ENCODE results near the gene KIAA1958. TPM values are rescaled to one million over a fixed set of nuclear protein-coding genes. Genes with fewer than 3 reads are reported as not detected.

Gene KIAA1958
- total RNA-seq, 2 donors from 2014 or later: 7.0 to 42.8 TPM

DNA sequence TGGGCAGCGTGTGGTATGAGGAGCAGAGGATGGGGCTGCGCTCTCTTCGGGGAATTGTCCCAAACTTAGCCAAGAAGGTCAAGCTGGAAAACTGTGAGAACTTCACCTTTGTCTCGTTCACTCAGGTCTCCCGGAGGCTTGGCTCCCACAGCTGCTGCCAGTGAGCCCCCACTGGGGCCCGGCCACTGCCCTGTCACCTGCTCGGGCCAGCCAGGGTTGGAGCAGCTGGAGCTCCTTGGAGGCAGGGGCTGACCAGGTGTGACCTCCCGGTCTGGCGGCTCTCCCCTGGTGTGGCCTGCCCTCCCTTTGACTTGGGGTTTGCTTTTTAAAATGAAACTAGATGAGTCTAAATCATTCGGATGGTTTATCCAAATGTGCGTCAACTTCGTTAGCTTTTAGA lies 173.3 kb downstream of the KIAA1958 start:
- DNase-seq (ENCODE audit: low spot score): no peak
- TF ChIP-seq, protein P1, sequence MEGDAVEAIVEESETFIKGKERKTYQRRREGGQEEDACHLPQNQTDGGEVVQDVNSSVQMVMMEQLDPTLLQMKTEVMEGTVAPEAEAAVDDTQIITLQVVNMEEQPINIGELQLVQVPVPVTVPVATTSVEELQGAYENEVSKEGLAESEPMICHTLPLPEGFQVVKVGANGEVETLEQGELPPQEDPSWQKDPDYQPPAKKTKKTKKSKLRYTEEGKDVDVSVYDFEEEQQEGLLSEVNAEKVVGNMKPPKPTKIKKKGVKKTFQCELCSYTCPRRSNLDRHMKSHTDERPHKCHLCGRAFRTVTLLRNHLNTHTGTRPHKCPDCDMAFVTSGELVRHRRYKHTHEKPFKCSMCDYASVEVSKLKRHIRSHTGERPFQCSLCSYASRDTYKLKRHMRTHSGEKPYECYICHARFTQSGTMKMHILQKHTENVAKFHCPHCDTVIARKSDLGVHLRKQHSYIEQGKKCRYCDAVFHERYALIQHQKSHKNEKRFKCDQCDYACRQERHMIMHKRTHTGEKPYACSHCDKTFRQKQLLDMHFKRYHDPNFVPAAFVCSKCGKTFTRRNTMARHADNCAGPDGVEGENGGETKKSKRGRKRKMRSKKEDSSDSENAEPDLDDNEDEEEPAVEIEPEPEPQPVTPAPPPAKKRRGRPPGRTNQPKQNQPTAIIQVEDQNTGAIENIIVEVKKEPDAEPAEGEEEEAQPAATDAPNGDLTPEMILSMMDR (IDR thresholded peaks at IDR 0.05): no peak
- no peak for TF ChIP-seq POLR2A (IDR thresholded peaks at IDR 0.05)
- TF ChIP-seq POLR2AphosphoS5 (IDR thresholded peaks at IDR 0.05): no peak
- no peaks in the 10 kb centered on the region for H3K4me1 ChIP-seq (replicated peaks)
- no peak overlapping the region for H3K27ac ChIP-seq
- H3K9me3 ChIP-seq: no peaks in the 10 kb centered on the region
- intact Hi-C loops (cut with DNase I): no loop called here
- no peak overlapping the region for H3K4me3 ChIP-seq
- WGBS: 94% methylated on average over 12 of the region's 12 CpGs
- no peaks in the 10 kb centered on the region for H3K27me3 ChIP-seq (replicated peaks; ENCODE audit: insufficient read depth)
- no peaks in the 10 kb centered on the region for H3K36me3 ChIP-seq

DNA sequence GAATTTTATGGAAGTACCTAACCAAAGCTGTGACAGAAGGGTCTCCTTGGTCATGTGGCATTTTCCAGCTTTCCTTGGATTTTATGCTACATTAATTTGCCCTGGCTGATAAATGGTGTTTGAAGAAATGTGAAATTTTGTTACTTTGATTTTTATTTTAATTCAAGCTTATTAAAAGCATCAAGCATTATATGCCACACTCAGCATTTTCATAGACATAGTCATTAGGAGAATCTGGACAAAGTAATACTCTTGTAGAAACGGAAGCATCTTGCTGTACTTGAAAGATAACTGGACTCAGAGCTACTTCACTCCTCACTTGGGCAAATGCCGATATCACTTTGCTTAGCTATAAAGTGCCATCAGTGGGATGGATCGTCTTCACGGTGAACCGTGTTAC lies 177.1 kb downstream of the KIAA1958 start:
- Histone ChIP-seq H3K9me3 (no peaks in the 10 kb centered on the region), H3K4me1 (replicated peaks) (no peaks in the 10 kb centered on the region), H3K4me3 (no peak overlapping the region), H3K36me3 (no peaks in the 10 kb centered on the region), H3K27me3 (replicated peaks; ENCODE audit: insufficient read depth) (no peaks in the 10 kb centered on the region), H3K27ac (no peak overlapping the region)
- 91% methylated on average over 5 of the region's 5 CpGs for WGBS
- intact Hi-C loops (cut with DNase I): no loop called here
- no peak for TF ChIP-seq POLR2A (IDR thresholded peaks at IDR 0.05)
- TF ChIP-seq, protein P1 (IDR thresholded peaks at IDR 0.05): no peak
- no peak for TF ChIP-seq POLR2AphosphoS5 (IDR thresholded peaks at IDR 0.05)
- DNase-seq (ENCODE audit: low spot score): no peak

DNA sequence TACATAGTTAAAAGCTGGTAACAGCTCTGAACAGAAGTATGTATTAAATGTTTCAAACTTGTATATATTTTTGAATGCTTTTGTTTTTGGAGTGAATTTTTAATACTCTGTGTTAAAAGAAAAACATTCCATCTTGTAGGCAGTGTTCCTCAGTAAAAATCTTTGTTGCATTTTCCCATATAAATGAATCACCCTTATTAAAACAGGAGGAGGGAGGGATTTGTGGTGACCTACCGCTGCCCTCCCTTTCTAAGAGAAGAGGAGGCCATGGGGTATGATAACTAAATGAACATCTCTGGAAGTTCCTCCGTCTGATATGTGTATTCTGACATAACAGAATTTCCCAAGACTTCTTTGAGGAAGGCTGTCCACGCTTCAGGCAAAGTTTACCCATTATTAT lies 177.9 kb downstream of the KIAA1958 start:
- Histone ChIP-seq H3K4me3 (no peak overlapping the region), H3K27me3 (replicated peaks; ENCODE audit: insufficient read depth) (no peaks in the 10 kb centered on the region)
- intact Hi-C loops (cut with DNase I): no loop called here

DNA sequence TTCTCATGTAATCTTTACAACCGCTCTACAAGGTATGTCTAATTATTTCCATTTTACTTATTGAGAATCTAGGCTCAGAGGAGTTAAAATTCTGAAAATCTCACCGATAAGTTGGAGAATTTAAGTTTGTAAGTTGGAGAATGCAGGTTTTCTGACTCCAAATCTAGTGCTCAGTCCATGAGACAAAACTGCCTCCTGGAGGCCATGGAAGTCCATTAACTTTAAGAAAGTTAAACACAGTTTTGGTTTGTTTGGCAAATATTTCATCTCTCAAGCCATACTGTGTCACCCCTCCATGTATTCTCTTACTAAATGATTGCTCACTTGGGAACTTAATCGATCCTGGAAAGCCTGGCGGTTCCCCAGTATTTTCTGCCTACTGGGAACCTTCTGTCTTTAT lies 178.7 kb downstream of the KIAA1958 start:
- TF ChIP-seq POLR2A (IDR thresholded peaks at IDR 0.05) (no peak), POLR2AphosphoS5 (IDR thresholded peaks at IDR 0.05) (no peak)
- TF ChIP-seq, protein P1 (IDR thresholded peaks at IDR 0.05): no peak
- Histone ChIP-seq H3K27me3 (replicated peaks; ENCODE audit: insufficient read depth) (no peaks in the 10 kb centered on the region), H3K9me3 (no peaks in the 10 kb centered on the region), H3K27ac (no peak overlapping the region), H3K36me3 (no peaks in the 10 kb centered on the region), H3K4me3 (no peak overlapping the region), H3K4me1 (replicated peaks) (no peaks in the 10 kb centered on the region)
- 91% methylated on average over 4 of the region's 4 CpGs for WGBS
- intact Hi-C loops (cut with DNase I): no loop called here
- DNase-seq (ENCODE audit: low spot score): no peak

More for the DNA sequence above, 177.9 kb downstream of the KIAA1958 start:
- no peak for DNase-seq (ENCODE audit: low spot score)
- no peaks in the 10 kb centered on the region for H3K36me3 ChIP-seq
- H3K27ac ChIP-seq: no peak overlapping the region
- no peaks in the 10 kb centered on the region for H3K4me1 ChIP-seq (replicated peaks)
- no peaks in the 10 kb centered on the region for H3K9me3 ChIP-seq
- 73% methylated on average over 3 of the region's 3 CpGs for WGBS
- TF ChIP-seq, protein P1 (IDR thresholded peaks at IDR 0.05): no peak
- no peak for TF ChIP-seq POLR2AphosphoS5 (IDR thresholded peaks at IDR 0.05)
- no peak for TF ChIP-seq POLR2A (IDR thresholded peaks at IDR 0.05)

DNA sequence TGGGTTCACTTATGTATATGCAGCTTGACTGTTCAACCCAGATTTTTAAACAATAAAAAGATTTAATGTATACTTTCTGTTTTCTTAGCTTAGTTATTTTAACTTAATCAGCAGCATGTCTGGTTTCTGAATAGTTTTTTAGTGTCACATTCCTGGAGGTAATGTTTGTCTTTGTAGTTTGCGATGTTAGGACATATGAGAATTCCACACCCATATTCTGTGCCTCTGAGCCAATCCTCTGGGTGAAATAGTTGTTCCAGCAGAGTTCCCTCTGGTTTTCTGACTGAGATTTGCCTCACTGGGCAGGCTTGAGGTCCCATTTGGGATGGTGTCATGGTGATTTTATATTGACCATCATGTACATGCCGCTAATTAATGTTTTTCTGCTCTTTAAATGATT lies 182.7 kb downstream of the KIAA1958 start:
- no peaks in the 10 kb centered on the region for H3K27me3 ChIP-seq (replicated peaks; ENCODE audit: insufficient read depth)
- intact Hi-C loops (cut with DNase I): no loop called here
- no peak overlapping the region for H3K27ac ChIP-seq
- H3K9me3 ChIP-seq: no peaks in the 10 kb centered on the region
- DNase-seq (ENCODE audit: low spot score): no peak
- 60% methylated on average over 2 of the region's 2 CpGs for WGBS
- no peaks in the 10 kb centered on the region for H3K4me1 ChIP-seq (replicated peaks)
- H3K4me3 ChIP-seq: no peak overlapping the region
- TF ChIP-seq, protein P1 (IDR thresholded peaks at IDR 0.05): no peak
- TF ChIP-seq POLR2AphosphoS5 (IDR thresholded peaks at IDR 0.05) (no peak), POLR2A (IDR thresholded peaks at IDR 0.05) (no peak)
- no peaks in the 10 kb centered on the region for H3K36me3 ChIP-seq
